ENCODE data around the gene PSMC4.
A peak's percentile ranks its signal among the peaks of the same experiment; 100 is the strongest.

The PSMC4 gene

GRCh38 chr19:39970675-39971379, at the start of gene PSMC4:
Gene PSMC4 (plus strand): TSS chr19:39971165. CDS start chr19:39971203, 38 bp downstream.
- ATAC-seq: peak; percentile 99
- TF ChIP-seq TOX (CRISPR knock-in tag; IDR thresholded peaks at IDR 0.05; ENCODE audit: borderline replicate concordance): no peak
- TF ChIP-seq RARB (CRISPR knock-in tag; IDR thresholded peaks at IDR 0.05): no peak
- no peak for TF ChIP-seq ARNTL (CRISPR knock-in tag; IDR thresholded peaks at IDR 0.05; ENCODE audit: borderline replicate concordance, low read depth)
- no peak for TF ChIP-seq PATZ1 (CRISPR knock-in tag; IDR thresholded peaks at IDR 0.05; ENCODE audit: borderline replicate concordance)
- TF ChIP-seq ZNF70 (CRISPR knock-in tag; IDR thresholded peaks at IDR 0.05): no peak
- no peak for TF ChIP-seq ZNF565 (CRISPR knock-in tag; conservative IDR thresholded peaks at IDR 0.05; ENCODE audit: low read depth)
- TF ChIP-seq ZC3H10 (CRISPR knock-in tag; IDR thresholded peaks at IDR 0.05): no peak
- no peak for TF ChIP-seq ZFP30 (CRISPR knock-in tag; IDR thresholded peaks at IDR 0.05)
- no peak for TF ChIP-seq CSDC2 (CRISPR knock-in tag; IDR thresholded peaks at IDR 0.05)
- TF ChIP-seq OSR1 (CRISPR knock-in tag; IDR thresholded peaks at IDR 0.05): no peak
- no peak for TF ChIP-seq GLIS3 (CRISPR knock-in tag; IDR thresholded peaks at IDR 0.05)
- no peak for TF ChIP-seq SNAI2 (CRISPR knock-in tag; IDR thresholded peaks at IDR 0.05)
- no peak for TF ChIP-seq TCF4 (CRISPR knock-in tag; IDR thresholded peaks at IDR 0.05; ENCODE audit: borderline replicate concordance)
- no peak for TF ChIP-seq BACH2 (CRISPR knock-in tag; IDR thresholded peaks at IDR 0.05; ENCODE audit: borderline replicate concordance)
- no peak for TF ChIP-seq POU6F1 (CRISPR knock-in tag; IDR thresholded peaks at IDR 0.05; ENCODE audit: borderline replicate concordance, low read depth)
- no peak for TF ChIP-seq CREB5 (CRISPR knock-in tag; IDR thresholded peaks at IDR 0.05; ENCODE audit: low read depth)
- TF ChIP-seq ESRRG (CRISPR knock-in tag; IDR thresholded peaks at IDR 0.05): no peak
- TF ChIP-seq ZNF8 (CRISPR knock-in tag; IDR thresholded peaks at IDR 0.05): no peak
- TF ChIP-seq CSRNP3 (CRISPR knock-in tag; IDR thresholded peaks at IDR 0.05): no peak

GRCh38 chr19:39923862-39924261, 47.1 kb upstream of the PSMC4 start:
- no peak for ATAC-seq
- no peak for TF ChIP-seq GLIS3 (CRISPR knock-in tag; IDR thresholded peaks at IDR 0.05)
- no peak for TF ChIP-seq ZC3H10 (CRISPR knock-in tag; IDR thresholded peaks at IDR 0.05)
- no peak for TF ChIP-seq CREB5 (CRISPR knock-in tag; IDR thresholded peaks at IDR 0.05; ENCODE audit: low read depth)
- no peak for TF ChIP-seq ISL1 (CRISPR knock-in tag; IDR thresholded peaks at IDR 0.05)
- no peak for TF ChIP-seq TSHZ2 (CRISPR knock-in tag; IDR thresholded peaks at IDR 0.05)
- no peak for TF ChIP-seq POU6F1 (CRISPR knock-in tag; IDR thresholded peaks at IDR 0.05; ENCODE audit: borderline replicate concordance, low read depth)
- TF ChIP-seq ZFP30 (CRISPR knock-in tag; IDR thresholded peaks at IDR 0.05): no peak
- no peak for TF ChIP-seq ZFP3 (CRISPR knock-in tag; IDR thresholded peaks at IDR 0.05)
- TF ChIP-seq OSR1 (CRISPR knock-in tag; IDR thresholded peaks at IDR 0.05): no peak
- no peak for TF ChIP-seq CSDC2 (CRISPR knock-in tag; IDR thresholded peaks at IDR 0.05)
- no peak for TF ChIP-seq TCF4 (CRISPR knock-in tag; IDR thresholded peaks at IDR 0.05; ENCODE audit: borderline replicate concordance)
- TF ChIP-seq ZNF8 (CRISPR knock-in tag; IDR thresholded peaks at IDR 0.05): no peak
- TF ChIP-seq ZNF565 (CRISPR knock-in tag; conservative IDR thresholded peaks at IDR 0.05; ENCODE audit: low read depth): no peak
- no peak for TF ChIP-seq SNAI2 (CRISPR knock-in tag; IDR thresholded peaks at IDR 0.05)
- no peak for TF ChIP-seq ESRRG (CRISPR knock-in tag; IDR thresholded peaks at IDR 0.05)

All from SK-N-SH treated with all-trans-retinoic acid at 6 μM for 48 hours (cell line).